GM12878 (cell line): ENCODE results near the gene MGAT5.

Experiments
- CEBPB ChIP-seq, 2 experiments: fragments of 150-350 bp in 1 of 2; IDR thresholded peaks; 2 replicates each; pipeline ENCODE4 v1.6.1; 2012 to 2014; ENCODE audit warnings: low read depth in 2 of 2, low read length in 2 of 2, borderline replicate concordance in 1 of 2, inconsistent platforms in 1 of 2
- ETV6 ChIP-seq, 2 experiments: fragments of 450-650 bp in 1 of 2; IDR thresholded peaks in 1 of 2; conservative IDR thresholded peaks in 1 of 2; 2 replicates each; pipeline ENCODE4 v1.6.1; 2014; ENCODE audit warnings: antibody characterized with exemption in 1 of 2, borderline replicate concordance in 1 of 2, low read depth in 1 of 2, mild to moderate bottlenecking in 1 of 2, moderate library complexity in 1 of 2
- GABPA ChIP-seq: IDR thresholded peaks from 2 replicates; pipeline ENCODE4 v1.6.1; 2014; ENCODE audit warnings: antibody characterized with exemption, low read depth, mild to moderate bottlenecking, inconsistent platforms
- IKZF2 ChIP-seq, 2 experiments: fragments of 450-650 bp; IDR thresholded peaks; 2 replicates each; pipeline ENCODE4 v1.6.1; 2017; ENCODE audit warnings: mild to moderate bottlenecking in 2 of 2, moderate library complexity in 2 of 2
- NR2C2 ChIP-seq: IDR thresholded peaks from 2 replicates; pipeline ENCODE4 v1.6.1; 2011; ENCODE audit warnings: borderline replicate concordance, low read depth; ENCODE audit not compliant: control insufficient read depth, insufficient read length
- POLR2A ChIP-seq: IDR thresholded peaks from 2 replicates; pipeline ENCODE4 v1.6.1; 2011; ENCODE audit warnings: low read depth, mild to moderate bottlenecking, low read length
- POLR2AphosphoS5 ChIP-seq: IDR thresholded peaks from 2 replicates; pipeline ENCODE4 v1.6.1; 2011; ENCODE audit warnings: mild to moderate bottlenecking, low read length, inconsistent platforms
- RAD21 ChIP-seq: IDR thresholded peaks from 2 replicates; pipeline ENCODE4 v1.6.1; 2011; ENCODE audit warnings: mild to moderate bottlenecking, low read depth, low read length, moderate library complexity; ENCODE audit not compliant: insufficient read depth
- STAT1 ChIP-seq: fragments of 450-650 bp; conservative IDR thresholded peaks from 2 replicates; pipeline ENCODE4 v1.6.1; 2014; ENCODE audit warnings: antibody characterized with exemption, mild to moderate bottlenecking
- YBX1 ChIP-seq: fragments of 450-650 bp; IDR thresholded peaks from 2 replicates; pipeline ENCODE4 v1.6.1; 2016; ENCODE audit warnings: antibody characterized with exemption
- ZZZ3 ChIP-seq: IDR thresholded peaks from 2 replicates; pipeline ENCODE4 v1.6.1; 2011; ENCODE audit warnings: low read depth; ENCODE audit not compliant: control insufficient read depth, insufficient read length
- TF ChIP-seq, protein P1 (sequence below), 3 experiments: IDR thresholded peaks in 2 of 3; conservative IDR thresholded peaks in 1 of 3; 2 replicates each; pipeline ENCODE4 v1.5.1; 2011; ENCODE audit warnings: low read depth in 3 of 3, low read length in 3 of 3, mild to moderate bottlenecking in 3 of 3, control low read depth in 2 of 3, moderate library complexity in 2 of 3, inconsistent platforms in 1 of 3, mixed read lengths in 1 of 3; ENCODE audit not compliant: control insufficient read depth in 2 of 3, insufficient read depth in 1 of 3; ENCODE audit errors: extremely low read depth in 1 of 3
- TF ChIP-seq, protein P2 (sequence below): IDR thresholded peaks from 2 replicates; pipeline ENCODE4 v1.6.1; 2012; ENCODE audit warnings: low read length, inconsistent platforms

DNA sequence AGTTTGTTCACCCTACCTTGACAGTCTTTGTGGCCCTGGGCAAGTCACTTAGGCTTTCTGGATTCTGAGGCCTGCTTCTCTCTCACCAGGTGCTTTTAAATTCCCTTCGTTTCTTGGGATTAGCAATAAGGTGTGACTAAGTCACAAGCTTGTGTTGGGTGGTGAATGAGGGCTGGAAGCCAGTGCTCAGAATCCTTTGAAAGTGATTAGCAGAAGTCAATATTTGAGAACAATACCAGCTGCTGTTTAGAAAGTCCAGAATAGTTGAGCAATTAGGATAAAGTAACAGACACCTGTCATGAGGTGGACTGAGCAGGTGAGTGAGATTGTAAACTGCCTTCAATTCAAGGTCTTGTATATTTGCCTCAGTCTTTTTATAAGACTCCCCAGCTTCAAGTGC lies 19.3 kb upstream of the MGAT5 start:
- TF ChIP-seq ZZZ3 (no peak), POLR2A (no peak), STAT1 (no peak), NR2C2 (no peak), POLR2AphosphoS5 (no peak), CEBPB (IDR thresholded peaks at IDR 0.05; ENCODE audit: borderline replicate concordance in 1 of 2, low read depth in 2 of 2, low read length in 2 of 2) (no peak), ETV6 (conservative IDR thresholded peaks at IDR 0.05 in 1 of 2, IDR thresholded peaks at IDR 0.05 in 1 of 2; ENCODE audit: borderline replicate concordance in 1 of 2, low read depth in 1 of 2) (no peak), GABPA (no peak), IKZF2 (IDR thresholded peaks at IDR 0.05) (no peak), YBX1 (no peak), RAD21 (no peak)
- TF ChIP-seq, protein P1, sequence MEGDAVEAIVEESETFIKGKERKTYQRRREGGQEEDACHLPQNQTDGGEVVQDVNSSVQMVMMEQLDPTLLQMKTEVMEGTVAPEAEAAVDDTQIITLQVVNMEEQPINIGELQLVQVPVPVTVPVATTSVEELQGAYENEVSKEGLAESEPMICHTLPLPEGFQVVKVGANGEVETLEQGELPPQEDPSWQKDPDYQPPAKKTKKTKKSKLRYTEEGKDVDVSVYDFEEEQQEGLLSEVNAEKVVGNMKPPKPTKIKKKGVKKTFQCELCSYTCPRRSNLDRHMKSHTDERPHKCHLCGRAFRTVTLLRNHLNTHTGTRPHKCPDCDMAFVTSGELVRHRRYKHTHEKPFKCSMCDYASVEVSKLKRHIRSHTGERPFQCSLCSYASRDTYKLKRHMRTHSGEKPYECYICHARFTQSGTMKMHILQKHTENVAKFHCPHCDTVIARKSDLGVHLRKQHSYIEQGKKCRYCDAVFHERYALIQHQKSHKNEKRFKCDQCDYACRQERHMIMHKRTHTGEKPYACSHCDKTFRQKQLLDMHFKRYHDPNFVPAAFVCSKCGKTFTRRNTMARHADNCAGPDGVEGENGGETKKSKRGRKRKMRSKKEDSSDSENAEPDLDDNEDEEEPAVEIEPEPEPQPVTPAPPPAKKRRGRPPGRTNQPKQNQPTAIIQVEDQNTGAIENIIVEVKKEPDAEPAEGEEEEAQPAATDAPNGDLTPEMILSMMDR (IDR thresholded peaks at IDR 0.05 in 2 of 3, conservative IDR thresholded peaks at IDR 0.05 in 1 of 3; ENCODE audit: control insufficient read depth in 2 of 3, extremely low read depth in 1 of 3, insufficient read depth in 1 of 3, low read depth in 3 of 3, low read length in 3 of 3), result no peak
- TF ChIP-seq, protein P2, sequence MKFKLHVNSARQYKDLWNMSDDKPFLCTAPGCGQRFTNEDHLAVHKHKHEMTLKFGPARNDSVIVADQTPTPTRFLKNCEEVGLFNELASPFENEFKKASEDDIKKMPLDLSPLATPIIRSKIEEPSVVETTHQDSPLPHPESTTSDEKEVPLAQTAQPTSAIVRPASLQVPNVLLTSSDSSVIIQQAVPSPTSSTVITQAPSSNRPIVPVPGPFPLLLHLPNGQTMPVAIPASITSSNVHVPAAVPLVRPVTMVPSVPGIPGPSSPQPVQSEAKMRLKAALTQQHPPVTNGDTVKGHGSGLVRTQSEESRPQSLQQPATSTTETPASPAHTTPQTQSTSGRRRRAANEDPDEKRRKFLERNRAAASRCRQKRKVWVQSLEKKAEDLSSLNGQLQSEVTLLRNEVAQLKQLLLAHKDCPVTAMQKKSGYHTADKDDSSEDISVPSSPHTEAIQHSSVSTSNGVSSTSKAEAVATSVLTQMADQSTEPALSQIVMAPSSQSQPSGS, result no peak
